NCI-H748 treated with DMSO at 0.1 percent for 48 hours (cell line): Measurements from ENCODE around the gene NEK9.

ENCODE experiments used
- DNase-seq: peaks from one replicate; lab custom pipeline; 2025; lab: John Stamatoyannopoulos, UW

The NEK9 gene

GRCh38 chr14:75066691-75067090 lies 60.2 kb downstream of the NEK9 start:
- DNase-seq = no peak

- no peak for DNase-seq
Measured at GRCh38 chr14:75064205-75064567, 62.7 kb downstream of the NEK9 start.

- DNase-seq = peak; percentile 83
Measured at GRCh38 chr14:75063491-75064204, 63.2 kb downstream of the NEK9 start, which contains the start of gene ACYP1. TSS of gene ACYP1 (minus strand) at chr14:75064024. CDS start at chr14:75063553, 471 bp downstream.

GRCh38 chr14:75063013-75063412 lies 63.8 kb downstream of the NEK9 start:
- DNase-seq = no peak

- DNase-seq = no peak
Measured at GRCh38 chr14:75060420-75060819, 66.4 kb downstream of the NEK9 start.

- no peak for DNase-seq
Measured at GRCh38 chr14:75059642-75060041, 67.2 kb downstream of the NEK9 start.

- no peak for DNase-seq
Measured at GRCh38 chr14:75054421-75054820, 72.4 kb downstream of the NEK9 start.

GRCh38 chr14:75053396-75054291 lies 73.2 kb downstream of the NEK9 start:
- DNase-seq = no peak

- no peak for DNase-seq
Measured at GRCh38 chr14:75051556-75051899, 75.3 kb downstream of the NEK9 start.

GRCh38 chr14:75050852-75051555 lies 75.8 kb downstream of the NEK9 start, which contains the start of gene MLH3:
TSS of gene MLH3 (minus strand) at chr14:75051467. CDS start at chr14:75049655, 1,812 bp downstream.
- DNase-seq = peak; percentile 89

GRCh38 chr14:75049731-75050201 lies 77.1 kb downstream of the NEK9 start:
- DNase-seq = no peak

GRCh38 chr14:75049136-75049535 lies 77.7 kb downstream of the NEK9 start:
- no peak for DNase-seq

GRCh38 chr14:75048101-75048500 lies 78.7 kb downstream of the NEK9 start:
- DNase-seq = no peak

- no peak for DNase-seq
Measured at GRCh38 chr14:75047506-75047905, 79.3 kb downstream of the NEK9 start.

- DNase-seq = no peak
Measured at GRCh38 chr14:75046899-75047298, 79.9 kb downstream of the NEK9 start.

GRCh38 chr14:75046275-75046674 lies 80.6 kb downstream of the NEK9 start:
- DNase-seq = no peak

GRCh38 chr14:75044752-75045151 lies 82.1 kb downstream of the NEK9 start:
- no peak for DNase-seq

GRCh38 chr14:75044322-75044721 lies 82.5 kb downstream of the NEK9 start:
- no peak for DNase-seq

GRCh38 chr14:75042035-75042434 lies 84.8 kb downstream of the NEK9 start:
- DNase-seq = no peak

- DNase-seq = no peak
Measured at GRCh38 chr14:75041613-75042012, 85.2 kb downstream of the NEK9 start.

- DNase-seq = no peak
Measured at GRCh38 chr14:75040959-75041358, 85.9 kb downstream of the NEK9 start.

GRCh38 chr14:75040507-75040906 lies 86.3 kb downstream of the NEK9 start:
- no peak for DNase-seq
